ENCODE results near the gene FAM89B.

Gene FAM89B

GRCh38 chr11:65539744-65540289 is 32.5 kb upstream of the FAM89B start:
- no peak for DNase-seq

GRCh38 chr11:65540290-65541092 is 31.8 kb upstream of the FAM89B start:
- DNase-seq: peak; percentile 87

- no peak for DNase-seq
Observed at GRCh38 chr11:65541093-65541982, 31.0 kb upstream of the FAM89B start.

- DNase-seq: no peak
Observed at GRCh38 chr11:65542738-65543390, 29.5 kb upstream of the FAM89B start.

- DNase-seq: no peak
Observed at GRCh38 chr11:65545853-65546216, 26.5 kb upstream of the FAM89B start.

GRCh38 chr11:65546217-65546958 is 25.9 kb upstream of the FAM89B start:
- no peak for DNase-seq

GRCh38 chr11:65547446-65548125 is 24.8 kb upstream of the FAM89B start:
- DNase-seq: no peak

- no peak for DNase-seq
Observed at GRCh38 chr11:65548395-65548794, 23.9 kb upstream of the FAM89B start.

- no peak for DNase-seq
Observed at GRCh38 chr11:65549096-65549495, 23.2 kb upstream of the FAM89B start.

GRCh38 chr11:65551572-65552387 is 20.6 kb upstream of the FAM89B start:
- DNase-seq: no peak

- no peak for DNase-seq
Observed at GRCh38 chr11:65552388-65552951, 19.9 kb upstream of the FAM89B start.

GRCh38 chr11:65553301-65554001 is 18.9 kb upstream of the FAM89B start:
- no peak for DNase-seq

- no peak for DNase-seq
Observed at GRCh38 chr11:65554057-65554818, 18.1 kb upstream of the FAM89B start.

GRCh38 chr11:65554842-65555430 is 17.4 kb upstream of the FAM89B start:
- DNase-seq: no peak

GRCh38 chr11:65555693-65556231 is 16.6 kb upstream of the FAM89B start:
- peak; percentile 95 for DNase-seq

- no peak for DNase-seq
Observed at GRCh38 chr11:65556470-65557279, 15.7 kb upstream of the FAM89B start.

- DNase-seq: no peak
Observed at GRCh38 chr11:65557280-65558001, 14.9 kb upstream of the FAM89B start.

Data from EL (cell line).